Tibial nerve (tissue), 4 donors: ENCODE results near the gene FAM234B.

Experiments used
- CTCF ChIP-seq, 5 experiments: fragments of 200-600 bp in 3 of 5; fragments of 450-650 bp in 2 of 5; sonication (generic) in 3 of 5; IDR thresholded peaks; one replicate each; pipeline ENCODE4 v1.5.1; 2016 to 2019; ENCODE audit warnings: antibody characterized with exemption in 5 of 5, mild to moderate bottlenecking in 3 of 5, moderate library complexity in 2 of 5
- EP300 ChIP-seq, 2 donors: sonication (generic); formaldehyde crosslinking; IDR thresholded peaks; one replicate each; pipeline ENCODE4 v1.6.1; 2017; ENCODE audit warnings: antibody characterized with exemption in 2 of 2, mild to moderate bottlenecking in 1 of 2

- TF ChIP-seq EP300 (IDR thresholded peaks at IDR 0.05), result no peak
- TF ChIP-seq CTCF (IDR thresholded peaks at IDR 0.05), result no peak
Measured at GRCh38 chr12:13097491-13098011, 53.4 kb downstream of the FAM234B start.
